Hepatic stellate cell (primary cell): Measurements from ENCODE around the gene BLTP1.

Experiments used
- DNase-seq: peaks from one replicate; pipeline ENCODE4 v3.0.0; 2011; ENCODE audit warnings: low spot score

The BLTP1 gene

DNA sequence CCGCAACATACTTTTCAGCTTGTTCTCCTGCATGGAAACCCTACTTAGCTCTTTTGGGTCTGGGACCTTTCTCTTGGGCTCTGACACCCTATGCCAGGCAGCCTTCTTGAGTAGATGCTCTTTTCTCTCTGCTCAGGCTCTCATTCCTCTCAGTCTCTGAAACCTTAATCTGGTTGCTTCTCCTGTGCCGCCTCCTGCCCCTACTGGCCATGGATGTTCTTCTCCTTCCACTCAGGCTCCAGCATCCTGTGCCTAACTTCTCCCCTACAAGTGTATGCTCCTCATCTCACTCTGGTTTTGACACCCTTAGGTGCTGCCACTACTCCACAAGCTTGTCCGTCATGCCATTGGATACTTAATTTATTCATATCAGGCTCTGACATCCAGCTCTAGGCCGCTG lies 15.2 kb downstream of the BLTP1 start:
- DNase-seq, result no peak

GRCh38 chr4:122170775-122171174 lies 18.6 kb downstream of the BLTP1 start:
- DNase-seq, result no peak

- no peak for DNase-seq
Observed at GRCh38 chr4:122171323-122171722, 19.2 kb downstream of the BLTP1 start.

DNA sequence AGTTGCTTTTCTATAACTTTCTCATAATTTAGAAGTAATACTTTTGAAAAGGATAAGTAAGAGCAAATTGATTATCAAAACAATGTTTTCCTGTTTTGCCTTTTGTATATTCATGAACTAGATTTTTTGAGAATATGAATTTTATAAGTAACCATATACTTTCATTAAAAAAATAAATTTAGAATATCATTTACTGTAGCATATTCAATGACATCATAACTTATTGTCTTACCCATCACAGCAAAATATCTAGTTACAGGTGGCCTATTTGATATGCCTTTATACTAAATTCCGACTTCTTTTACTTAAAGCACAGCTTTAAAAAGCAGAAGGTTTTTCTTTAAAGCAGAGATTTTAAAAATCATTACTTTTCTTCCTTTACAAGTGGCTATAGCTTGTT lies 20.1 kb downstream of the BLTP1 start:
- DNase-seq, result no peak

DNA sequence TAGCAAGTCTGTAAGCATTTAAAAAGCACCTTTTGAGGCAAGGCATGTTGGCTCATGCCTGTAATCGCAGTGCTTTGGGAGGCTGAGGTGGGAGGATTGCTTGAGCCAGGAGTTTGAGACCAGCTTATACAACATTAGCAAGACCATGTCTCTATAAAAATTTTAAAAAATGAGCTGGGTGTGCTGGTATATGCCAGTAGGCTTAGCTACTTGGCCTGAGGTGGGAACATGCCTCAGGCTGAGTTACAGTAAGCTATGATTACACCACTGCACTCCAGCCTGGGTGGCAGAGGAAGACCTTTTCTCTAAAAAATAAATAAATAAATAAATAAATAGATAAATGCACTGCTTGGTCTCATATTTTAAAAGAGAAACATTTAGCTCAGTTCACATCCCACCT lies 26.8 kb downstream of the BLTP1 start:
- no peak for DNase-seq

- DNase-seq, result no peak
Observed at GRCh38 chr4:122195718-122196117, 43.6 kb downstream of the BLTP1 start.
